H9 (cell line): ENCODE measurements around the gene BRAT1. TPM values are rescaled to one million over a fixed set of nuclear protein-coding genes. Genes with fewer than 3 reads are reported as not detected.
A peak's percentile ranks its signal among the peaks of the same experiment; 100 is the strongest.

Experiments used
- DNase-seq: peaks from one replicate; pipeline ENCODE4 v3.0.0-alpha.2; 2017
- H2AFZ ChIP-seq: one replicate; pipeline ENCODE4 v1.6.1; 2013; ENCODE audit warnings: mild to moderate bottlenecking, low read length, control low read depth, moderate library complexity
- H2AK5ac ChIP-seq: 2 replicates; pipeline ENCODE4 v1.6.1; 2013; ENCODE audit warnings: low read length, control low read depth, mixed read lengths; ENCODE audit not compliant: insufficient read length
- H2BK120ac ChIP-seq: one replicate; pipeline ENCODE4 v1.6.1; 2013; ENCODE audit warnings: low read depth, mild to moderate bottlenecking, low read length, control low read depth, inconsistent platforms; ENCODE audit not compliant: poor library complexity, severe bottlenecking
- H2BK12ac ChIP-seq: 2 replicates; pipeline ENCODE4 v1.6.1; 2013; ENCODE audit warnings: low read length, control low read depth, mixed read lengths, low read depth; ENCODE audit not compliant: insufficient read length
- H2BK15ac ChIP-seq: 2 replicates; pipeline ENCODE4 v1.6.1; 2013; ENCODE audit warnings: low read depth, low read length, control low read depth
- H2BK20ac ChIP-seq: one replicate; pipeline ENCODE4 v1.6.1; 2013; ENCODE audit warnings: low read depth, mild to moderate bottlenecking, low read length, control low read depth, inconsistent platforms; ENCODE audit not compliant: poor library complexity, severe bottlenecking
- H2BK5ac ChIP-seq: 2 replicates; pipeline ENCODE4 v1.6.1; 2013; ENCODE audit warnings: low read length, control low read depth, mixed read lengths; ENCODE audit not compliant: insufficient read length
- H3K14ac ChIP-seq: 2 replicates; pipeline ENCODE4 v1.6.1; 2013; ENCODE audit warnings: low read length, control low read depth; ENCODE audit not compliant: insufficient read depth
- H3K18ac ChIP-seq: 2 replicates; pipeline ENCODE4 v1.6.1; 2013; ENCODE audit warnings: low read depth, mild to moderate bottlenecking, mixed read lengths, low read length, control low read depth; ENCODE audit not compliant: insufficient read length
- H3K23ac ChIP-seq: 2 replicates; pipeline ENCODE4 v1.6.1; 2013; ENCODE audit warnings: low read length, control low read depth, mixed read lengths, low read depth; ENCODE audit not compliant: insufficient read length
- H3K23me2 ChIP-seq: 2 replicates; pipeline ENCODE4 v1.6.1; 2013; ENCODE audit warnings: low read depth, mild to moderate bottlenecking, mixed read lengths, low read length, control low read depth; ENCODE audit not compliant: insufficient read length, poor library complexity, severe bottlenecking
- H3K27ac ChIP-seq: 2 replicates; pipeline ENCODE4 v1.5.1; 2013; ENCODE audit warnings: low read length, control low read depth, mixed read lengths, low read depth; ENCODE audit not compliant: insufficient read length
- H3K27me3 ChIP-seq: 2 replicates; pipeline ENCODE4 v1.6.1; 2013; ENCODE audit warnings: low read length, control low read depth, inconsistent platforms; ENCODE audit not compliant: insufficient read depth
- H3K4ac ChIP-seq: 2 replicates; pipeline ENCODE4 v1.6.1; 2013; ENCODE audit warnings: low read depth, mild to moderate bottlenecking, control low read depth, inconsistent platforms, low read length, moderate library complexity
- H3K4me1 ChIP-seq: 2 replicates; pipeline ENCODE4 v1.6.1; 2013; ENCODE audit warnings: low read length, control low read depth, inconsistent platforms; ENCODE audit not compliant: insufficient read depth
- H3K4me2 ChIP-seq: 2 replicates; pipeline ENCODE4 v1.6.1; 2013; ENCODE audit warnings: low read length, control low read depth, mixed read lengths; ENCODE audit not compliant: insufficient read length, insufficient read depth
- H3K56ac ChIP-seq: 2 replicates; pipeline ENCODE4 v1.6.1; 2013; ENCODE audit warnings: low read depth, mild to moderate bottlenecking, mixed read lengths, low read length, control low read depth; ENCODE audit not compliant: insufficient read length
- H3K79me1 ChIP-seq: 2 replicates; pipeline ENCODE4 v1.6.1; 2013; ENCODE audit warnings: low read depth, mild to moderate bottlenecking, moderate library complexity, low read length, control low read depth, inconsistent platforms; ENCODE audit not compliant: insufficient read depth, poor library complexity, severe bottlenecking
- H3K79me2 ChIP-seq: 2 replicates; pipeline ENCODE4 v1.6.1; 2013; ENCODE audit warnings: low read length, control low read depth, inconsistent platforms; ENCODE audit not compliant: insufficient read depth
- H3K9ac ChIP-seq: 2 replicates; pipeline ENCODE4 v1.6.1; 2013; ENCODE audit warnings: low read length, control low read depth, mixed read lengths; ENCODE audit not compliant: insufficient read length; ENCODE audit errors: extremely low read depth
- H3K9me3 ChIP-seq: one replicate; pipeline ENCODE4 v1.6.1; 2013; ENCODE audit warnings: low read depth, low read length, inconsistent platforms; ENCODE audit not compliant: control insufficient read depth
- H3T11ph ChIP-seq: one replicate; pipeline ENCODE4 v1.6.1; 2013; ENCODE audit warnings: mild to moderate bottlenecking, low read length, control low read depth, inconsistent platforms
- H4K20me1 ChIP-seq: one replicate; pipeline ENCODE4 v1.6.1; 2013; ENCODE audit not compliant: control insufficient read depth, insufficient read length, insufficient read depth
- H4K5ac ChIP-seq: 2 replicates; pipeline ENCODE4 v1.6.1; 2013; ENCODE audit warnings: low read depth, mild to moderate bottlenecking, mixed read lengths, low read length, control low read depth; ENCODE audit not compliant: insufficient read length
- H4K8ac ChIP-seq: replicated peaks from 2 replicates; pipeline ENCODE4 v1.6.1; 2013; ENCODE audit warnings: low read length, control low read depth, mixed read lengths, low read depth; ENCODE audit not compliant: insufficient read length
- H4K91ac ChIP-seq: 2 replicates; pipeline ENCODE4 v1.6.1; 2013; ENCODE audit warnings: low read depth, mild to moderate bottlenecking, moderate library complexity, mixed read lengths, low read length, control low read depth; ENCODE audit not compliant: insufficient read length
- H3K27ac Mint-ChIP-seq, 3 experiments: 2 replicates in 2 of 3; 3 replicates in 1 of 3; pipeline ENCODE4 v1.8.0; 2020 to 2021; ENCODE audit warnings: mixed read lengths in 3 of 3, mild to moderate bottlenecking in 1 of 3, moderate library complexity in 1 of 3
- H3K27me3 Mint-ChIP-seq: 2 replicates; pipeline ENCODE4 v1.8.0; 2021; ENCODE audit warnings: low read depth, mild to moderate bottlenecking, moderate library complexity, mixed read lengths
- H3K36me3 Mint-ChIP-seq, 3 experiments: 2 replicates in 2 of 3; 3 replicates in 1 of 3; pipeline ENCODE4 v1.8.0; 2020 to 2021; ENCODE audit warnings: low read depth in 3 of 3, mixed read lengths in 3 of 3; ENCODE audit not compliant: insufficient read depth in 1 of 3
- H3K4me1 Mint-ChIP-seq, 2 experiments: 2 replicates each; pipeline ENCODE4 v1.8.0; 2020; ENCODE audit warnings: mixed read lengths in 2 of 2
- H3K4me3 Mint-ChIP-seq, 2 experiments: 2 replicates in 1 of 2; 3 replicates in 1 of 2; pipeline ENCODE4 v1.8.0; 2020 to 2021; ENCODE audit warnings: mild to moderate bottlenecking in 2 of 2, mixed read lengths in 2 of 2, moderate library complexity in 1 of 2
- H3K9me3 Mint-ChIP-seq, 2 experiments: 2 replicates in 1 of 2; 3 replicates in 1 of 2; pipeline ENCODE4 v1.8.0; 2020; ENCODE audit warnings: mild to moderate bottlenecking in 2 of 2, mixed read lengths in 2 of 2, moderate library complexity in 1 of 2
- WGBS: extraction: QIAGEN DNeasy Blood & Tissue Kit; methylation state at CpG from one replicate; pipeline ENCODE4 v1.1.7; 2013; ENCODE audit warnings: missing lambda C conversion rate, low lambda C conversion rate, mixed read lengths; ENCODE audit not compliant: insufficient read length; ENCODE audit errors: extremely low coverage; 5-methylcytosine and 5-hydroxymethylcytosine counted together
- total RNA-seq: library from RNA; stranded (reverse); gene quantifications from 2 replicates; pipeline ENCODE4 v1.2.1, GENCODE V29; 2021
- TF ChIP-seq, protein P1 (sequence below): fragments of 200-600 bp; sonication (generic); conservative IDR thresholded peaks from 3 replicates; pipeline ENCODE4 v1.8.0; 2021; ENCODE audit warnings: antibody characterized with exemption, mild to moderate bottlenecking

Gene BRAT1
- total RNA-seq, 1 experiment from 2014 or later: 41.2 TPM

DNA sequence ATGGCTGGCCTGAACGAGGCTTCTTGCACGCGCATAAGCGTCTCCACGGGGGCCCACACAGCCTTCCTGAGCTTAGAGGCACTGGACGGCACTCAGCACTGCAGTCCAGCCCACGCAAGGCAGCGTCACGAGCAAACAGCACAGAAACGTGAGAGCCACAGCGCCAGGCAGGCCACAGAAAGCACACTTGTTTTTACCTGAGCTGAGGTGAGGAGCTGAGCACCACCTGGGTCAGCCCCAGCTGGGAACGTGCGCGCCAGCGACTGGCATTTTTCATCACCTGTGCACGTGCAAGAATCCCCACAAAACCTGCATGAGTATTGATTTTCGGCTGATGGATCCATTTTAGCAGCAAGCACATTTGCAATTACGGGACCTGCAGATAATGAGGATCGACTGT lies 30.1 kb upstream of the BRAT1 start:
- Histone ChIP-seq H2AK5ac (no peak overlapping the region), H3K4me1 (no peaks in the 10 kb centered on the region), H4K5ac (no peak overlapping the region), H3K9me3 (no peaks in the 10 kb centered on the region), H2BK5ac (no peak overlapping the region), H2BK20ac (no peak overlapping the region), H3K18ac (no peak overlapping the region), H3K14ac (no peak overlapping the region), H3K9ac (no peak overlapping the region), H2AFZ (no peak overlapping the region), H3K56ac (no peak overlapping the region), H2BK15ac (no peak overlapping the region), H3K23me2 (no peaks in the 10 kb centered on the region), H3K79me2 (no peaks in the 10 kb centered on the region), H2BK120ac (no peak overlapping the region), H4K91ac (no peak overlapping the region), H4K8ac (no peak overlapping the region), H3T11ph (no peak overlapping the region), H3K4ac (no peak overlapping the region), H3K27me3 (no peaks in the 10 kb centered on the region), H3K27ac (no peak overlapping the region), H3K23ac (no peak overlapping the region), H3K79me1 (no peaks in the 10 kb centered on the region), H3K4me2 (no peak overlapping the region), H4K20me1 (no peaks in the 10 kb centered on the region), H2BK12ac (no peak overlapping the region)
- peaks cover 9 to 21% of the 10 kb centered on the region in 2 experiments for H3K4me1 Mint-ChIP-seq
- no peaks in the 10 kb centered on the region for H3K9me3 Mint-ChIP-seq
- no peak overlapping the region for H3K4me3 Mint-ChIP-seq
- TF ChIP-seq, protein P1, sequence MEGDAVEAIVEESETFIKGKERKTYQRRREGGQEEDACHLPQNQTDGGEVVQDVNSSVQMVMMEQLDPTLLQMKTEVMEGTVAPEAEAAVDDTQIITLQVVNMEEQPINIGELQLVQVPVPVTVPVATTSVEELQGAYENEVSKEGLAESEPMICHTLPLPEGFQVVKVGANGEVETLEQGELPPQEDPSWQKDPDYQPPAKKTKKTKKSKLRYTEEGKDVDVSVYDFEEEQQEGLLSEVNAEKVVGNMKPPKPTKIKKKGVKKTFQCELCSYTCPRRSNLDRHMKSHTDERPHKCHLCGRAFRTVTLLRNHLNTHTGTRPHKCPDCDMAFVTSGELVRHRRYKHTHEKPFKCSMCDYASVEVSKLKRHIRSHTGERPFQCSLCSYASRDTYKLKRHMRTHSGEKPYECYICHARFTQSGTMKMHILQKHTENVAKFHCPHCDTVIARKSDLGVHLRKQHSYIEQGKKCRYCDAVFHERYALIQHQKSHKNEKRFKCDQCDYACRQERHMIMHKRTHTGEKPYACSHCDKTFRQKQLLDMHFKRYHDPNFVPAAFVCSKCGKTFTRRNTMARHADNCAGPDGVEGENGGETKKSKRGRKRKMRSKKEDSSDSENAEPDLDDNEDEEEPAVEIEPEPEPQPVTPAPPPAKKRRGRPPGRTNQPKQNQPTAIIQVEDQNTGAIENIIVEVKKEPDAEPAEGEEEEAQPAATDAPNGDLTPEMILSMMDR: no peak
- H3K36me3 Mint-ChIP-seq: peaks cover 0 to 4% (median 0%) of the 10 kb centered on the region in 3 experiments; a peak in 2 of 7 replicates
- no peak for DNase-seq
- WGBS: no CpG with 5 or more reads among the region's 19 CpGs
- H3K27ac Mint-ChIP-seq: peak overlapping the region in 2 of 3 experiments; percentile 18 to 91; a peak in 2 of 7 replicates
- H3K27me3 Mint-ChIP-seq: no peaks in the 10 kb centered on the region
